Suprapubic skin (tissue), 4 donors: ENCODE data around the gene RHBDD1. TPM values are rescaled to one million over a fixed set of nuclear protein-coding genes. Genes with fewer than 3 reads are reported as not detected.
A peak's percentile ranks its signal among the peaks of the same experiment; 100 is the strongest.

Source experiments
- DNase-seq, 2 donors: peaks; one replicate each; pipeline ENCODE4 v3.0.0-alpha.2; 2019; ENCODE audit warnings: low spot score in 2 of 2
- H3K27ac ChIP-seq: fragments of 200-600 bp; sonication (generic); one replicate; pipeline ENCODE4 v1.5.1; 2019
- H3K27me3 ChIP-seq: fragments of 200-600 bp; sonication (generic); one replicate; pipeline ENCODE4 v1.5.1; 2019
- H3K36me3 ChIP-seq: fragments of 200-600 bp; sonication (generic); one replicate; pipeline ENCODE4 v1.5.1; 2019
- H3K4me1 ChIP-seq: fragments of 200-600 bp; sonication (generic); one replicate; pipeline ENCODE4 v1.5.1; 2019
- H3K4me3 ChIP-seq: fragments of 200-600 bp; sonication (generic); one replicate; pipeline ENCODE4 v1.5.1; 2019; ENCODE audit warnings: mild to moderate bottlenecking
- H3K9me3 ChIP-seq: fragments of 200-600 bp; sonication (generic); one replicate; pipeline ENCODE4 v1.5.1; 2019
- EP300 ChIP-seq: sonication (generic); formaldehyde crosslinking; IDR thresholded peaks from one replicate; pipeline ENCODE4 v1.6.1; 2017; ENCODE audit warnings: antibody characterized with exemption
- POLR2A ChIP-seq, 2 donors: fragments of 450-650 bp; IDR thresholded peaks; one replicate each; pipeline ENCODE4 v1.6.1; 2017; ENCODE audit warnings: antibody characterized with exemption in 2 of 2, mild to moderate bottlenecking in 2 of 2, moderate library complexity in 2 of 2
- POLR2AphosphoS5 ChIP-seq, 3 donors: sonication (generic); formaldehyde crosslinking; IDR thresholded peaks; one replicate each; pipeline ENCODE4 v1.6.1; 2017; ENCODE audit warnings: antibody characterized with exemption in 3 of 3
- WGBS: methylation state at CpG from one replicate; pipeline ENCODE4 v1.1.5; 2018; 5-methylcytosine and 5-hydroxymethylcytosine counted together
- total RNA-seq, 4 donors: library from RNA; depleted of rRNA; stranded (reverse); fragments of >200 nt; gene quantifications; one replicate each; pipeline ENCODE4 v1.1.0, GENCODE V29; 2016
- TF ChIP-seq, protein P1 (sequence below), 2 donors: fragments of 200-600 bp in 1 of 2; fragments of 450-650 bp in 1 of 2; sonication (generic) in 1 of 2; IDR thresholded peaks; one replicate each; pipeline ENCODE4 v1.5.1; 2016 to 2019; ENCODE audit warnings: antibody characterized with exemption in 2 of 2, mild to moderate bottlenecking in 1 of 2, moderate library complexity in 1 of 2

Gene RHBDD1
- total RNA-seq, 4 donors from 2014 or later = 14.0 to 41.8 (median 20.7) TPM

DNA sequence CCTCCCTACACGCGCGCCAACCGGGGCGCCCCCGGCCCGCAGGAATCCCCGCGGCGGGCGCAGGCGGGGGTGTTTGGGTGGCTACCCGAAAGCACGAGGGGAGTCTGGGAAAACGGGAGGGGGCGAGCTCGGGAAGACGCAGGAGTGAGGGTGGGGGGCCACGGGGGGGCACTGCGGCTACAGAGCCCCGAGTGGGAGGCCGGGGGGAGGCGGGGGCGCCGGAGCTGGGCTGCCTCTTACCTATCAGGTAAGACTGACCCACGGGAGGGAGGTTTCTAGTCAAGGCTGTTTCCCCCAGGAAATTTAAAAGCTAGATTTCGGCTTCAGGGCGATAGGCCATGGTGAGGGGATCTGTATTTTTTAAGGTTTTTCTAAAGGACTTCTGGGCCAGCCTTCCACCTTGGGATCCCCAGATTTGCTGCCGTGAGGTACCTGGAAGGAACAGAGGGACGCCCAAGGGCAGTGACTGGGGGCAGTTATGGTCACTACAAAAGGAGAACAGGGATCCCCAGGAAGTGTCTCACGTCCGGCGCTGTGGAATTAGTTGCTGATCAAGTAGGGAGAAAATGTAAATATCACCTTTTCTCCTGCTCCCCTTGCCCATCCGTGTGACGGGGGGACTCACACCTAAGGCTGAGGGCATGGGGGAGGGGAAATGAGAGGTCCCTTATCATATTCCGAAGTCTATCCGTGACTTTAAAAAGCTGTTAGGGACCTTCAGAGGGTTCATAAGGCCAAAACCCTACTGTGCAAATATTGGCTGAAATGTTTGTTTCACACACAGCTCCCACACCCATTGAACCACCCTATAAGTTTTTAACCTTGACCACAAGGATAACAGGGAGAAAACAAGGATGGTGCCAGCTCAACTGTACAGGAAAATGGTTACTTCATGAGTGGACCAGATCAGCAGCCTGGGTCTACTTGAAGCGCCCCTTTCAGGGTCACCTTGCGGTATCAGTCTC lies 35.6 kb upstream of the RHBDD1 start:
- Histone ChIP-seq H3K4me3 (peak overlapping the region; percentile 68), H3K36me3 (no peaks in the 10 kb centered on the region), H3K9me3 (no peaks in the 10 kb centered on the region), H3K4me1 (peaks cover 51% of the 10 kb centered on the region), H3K27me3 (no peaks in the 10 kb centered on the region), H3K27ac (peak overlapping the region; percentile 86)
- peak; percentile 70 to 81 for DNase-seq
- TF ChIP-seq EP300 = no peak
- 12% methylated on average over 25 of the region's 39 CpGs for WGBS

DNA sequence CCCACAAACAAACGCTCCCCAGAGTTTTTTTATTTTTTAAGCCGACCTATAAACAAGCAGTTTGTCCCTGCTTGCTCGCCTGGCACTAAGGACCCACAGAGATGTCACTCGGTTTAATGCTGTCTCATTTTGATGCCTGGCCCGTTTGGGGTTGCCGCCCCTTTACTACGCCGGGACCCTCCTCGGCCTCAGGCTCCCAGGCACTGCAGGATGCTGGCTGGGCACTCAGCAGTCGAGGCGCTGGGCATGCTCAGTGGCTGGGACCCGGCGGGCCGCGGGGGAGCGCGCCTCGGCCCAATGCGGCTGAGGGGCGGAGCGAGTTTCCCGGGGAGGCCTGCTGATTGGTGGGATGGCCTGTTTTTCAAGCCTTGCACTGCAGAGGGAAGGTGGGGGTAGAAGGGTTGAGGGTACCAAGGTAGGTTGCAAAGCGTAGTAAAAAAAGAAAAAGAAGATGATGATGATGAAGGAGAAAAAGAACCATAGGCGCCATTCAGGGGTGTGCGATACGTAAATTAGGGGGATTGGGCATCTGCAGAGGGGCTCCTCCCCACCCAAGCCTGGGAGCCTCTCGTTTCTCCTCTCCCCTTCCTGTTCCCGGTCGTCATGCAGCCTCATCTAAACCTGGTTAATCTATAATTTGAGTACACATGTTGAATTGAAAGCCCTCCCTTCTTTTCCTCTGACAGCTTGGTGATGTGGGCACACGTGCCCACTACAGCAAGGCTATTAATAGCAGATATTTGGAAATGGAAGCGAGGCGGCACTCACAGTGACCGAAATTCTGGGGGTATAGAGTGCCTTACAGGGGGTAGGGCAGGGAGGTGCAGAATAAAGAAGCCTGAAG lies 34.7 kb upstream of the RHBDD1 start:
- DNase-seq = peak; percentile 74 to 82
- no peaks in the 10 kb centered on the region for H3K27me3 ChIP-seq
- H3K9me3 ChIP-seq = no peaks in the 10 kb centered on the region
- peaks cover 45% of the 10 kb centered on the region for H3K4me1 ChIP-seq
- 16% methylated on average over 33 of the region's 33 CpGs for WGBS
- H3K36me3 ChIP-seq = no peaks in the 10 kb centered on the region
- H3K27ac ChIP-seq = peak overlapping the region; percentile 86
- peak overlapping the region; percentile 68 for H3K4me3 ChIP-seq
- TF ChIP-seq POLR2A (IDR thresholded peaks at IDR 0.05) (no peak), POLR2AphosphoS5 (IDR thresholded peaks at IDR 0.05) (no peak), EP300 (no peak)
- TF ChIP-seq, protein P1, sequence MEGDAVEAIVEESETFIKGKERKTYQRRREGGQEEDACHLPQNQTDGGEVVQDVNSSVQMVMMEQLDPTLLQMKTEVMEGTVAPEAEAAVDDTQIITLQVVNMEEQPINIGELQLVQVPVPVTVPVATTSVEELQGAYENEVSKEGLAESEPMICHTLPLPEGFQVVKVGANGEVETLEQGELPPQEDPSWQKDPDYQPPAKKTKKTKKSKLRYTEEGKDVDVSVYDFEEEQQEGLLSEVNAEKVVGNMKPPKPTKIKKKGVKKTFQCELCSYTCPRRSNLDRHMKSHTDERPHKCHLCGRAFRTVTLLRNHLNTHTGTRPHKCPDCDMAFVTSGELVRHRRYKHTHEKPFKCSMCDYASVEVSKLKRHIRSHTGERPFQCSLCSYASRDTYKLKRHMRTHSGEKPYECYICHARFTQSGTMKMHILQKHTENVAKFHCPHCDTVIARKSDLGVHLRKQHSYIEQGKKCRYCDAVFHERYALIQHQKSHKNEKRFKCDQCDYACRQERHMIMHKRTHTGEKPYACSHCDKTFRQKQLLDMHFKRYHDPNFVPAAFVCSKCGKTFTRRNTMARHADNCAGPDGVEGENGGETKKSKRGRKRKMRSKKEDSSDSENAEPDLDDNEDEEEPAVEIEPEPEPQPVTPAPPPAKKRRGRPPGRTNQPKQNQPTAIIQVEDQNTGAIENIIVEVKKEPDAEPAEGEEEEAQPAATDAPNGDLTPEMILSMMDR (IDR thresholded peaks at IDR 0.05) = no peak

DNA sequence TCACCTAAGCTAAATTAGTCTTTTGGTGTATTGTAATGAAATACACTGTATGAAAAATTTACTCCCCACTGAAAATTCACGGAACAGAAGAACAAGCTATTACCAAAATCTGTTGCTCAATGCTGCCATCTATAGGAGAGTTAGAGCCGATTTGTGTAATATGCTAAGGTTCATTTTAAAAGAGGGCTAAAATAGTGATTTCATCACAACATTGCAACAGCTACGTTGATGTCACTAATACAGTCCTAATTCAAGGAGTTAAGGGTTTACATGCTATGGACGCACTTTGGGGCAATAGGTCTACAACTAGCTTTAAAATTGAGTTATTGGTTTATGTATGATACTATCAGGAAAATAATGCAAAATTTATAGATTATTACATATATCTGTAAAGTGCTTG lies 33.3 kb upstream of the RHBDD1 start:
- TF ChIP-seq EP300 (no peak), POLR2A (IDR thresholded peaks at IDR 0.05) (no peak), POLR2AphosphoS5 (IDR thresholded peaks at IDR 0.05) (no peak)
- TF ChIP-seq, protein P1 (IDR thresholded peaks at IDR 0.05) = peak; percentile 60 to 64
- Histone ChIP-seq H3K36me3 (no peaks in the 10 kb centered on the region), H3K27me3 (no peaks in the 10 kb centered on the region), H3K27ac (no peak overlapping the region), H3K9me3 (no peaks in the 10 kb centered on the region), H3K4me1 (peaks cover 38% of the 10 kb centered on the region), H3K4me3 (no peak overlapping the region)
- 1% methylated on average over 4 of the region's 4 CpGs for WGBS
- no peak for DNase-seq

GRCh38 chr2:226803410-226803809 lies 32.4 kb upstream of the RHBDD1 start:
- no peak for DNase-seq
- Histone ChIP-seq H3K4me3 (no peak overlapping the region), H3K4me1 (peaks cover 33% of the 10 kb centered on the region), H3K9me3 (no peaks in the 10 kb centered on the region), H3K36me3 (no peaks in the 10 kb centered on the region), H3K27ac (no peak overlapping the region), H3K27me3 (no peaks in the 10 kb centered on the region)
- TF ChIP-seq POLR2AphosphoS5 (IDR thresholded peaks at IDR 0.05) = no peak
- no peak for TF ChIP-seq POLR2A (IDR thresholded peaks at IDR 0.05)
- no peak for TF ChIP-seq EP300
- TF ChIP-seq, protein P1 (IDR thresholded peaks at IDR 0.05) = no peak
- WGBS = 80% methylated on average over 1 of the region's 1 CpG

- no peaks in the 10 kb centered on the region for H3K9me3 ChIP-seq
- no peaks in the 10 kb centered on the region for H3K27me3 ChIP-seq
- H3K4me1 ChIP-seq = no peaks in the 10 kb centered on the region
- H3K36me3 ChIP-seq = no peaks in the 10 kb centered on the region
- no peak for DNase-seq
- WGBS = 100% methylated on average over 1 of the region's 1 CpG
- H3K27ac ChIP-seq = no peak overlapping the region
- H3K4me3 ChIP-seq = no peak overlapping the region
- TF ChIP-seq POLR2A (IDR thresholded peaks at IDR 0.05) (no peak), POLR2AphosphoS5 (IDR thresholded peaks at IDR 0.05) (no peak), EP300 (no peak)
- TF ChIP-seq, protein P1 (IDR thresholded peaks at IDR 0.05) = no peak
Observed at GRCh38 chr2:226813148-226813701, 22.6 kb upstream of the RHBDD1 start.
